Glutamatergic neuron (in vitro differentiated cells): ENCODE measurements around the gene CENPF. TPM values are rescaled to one million over a fixed set of nuclear protein-coding genes. Genes with fewer than 3 reads are reported as not detected.
"Not testable (repeated sequence)": the region's sequence is repeated elsewhere in the genome, so short reads cannot be mapped to it uniquely, and the experiment has no call there.

Source experiments
- DNase-seq: peaks from one replicate; pipeline ENCODE4 v3.0.0; 2022
- H3K27ac Mint-ChIP-seq: one replicate; pipeline ENCODE4 v1.8.0; 2020; ENCODE audit warnings: mild to moderate bottlenecking, mixed read lengths, inconsistent platforms; ENCODE audit not compliant: unreplicated experiment
- H3K27me3 Mint-ChIP-seq: one replicate; pipeline ENCODE4 v1.8.0; 2020; ENCODE audit warnings: mild to moderate bottlenecking, moderate library complexity, mixed read lengths, inconsistent platforms; ENCODE audit not compliant: unreplicated experiment
- H3K36me3 Mint-ChIP-seq: one replicate; pipeline ENCODE4 v1.8.0; 2020; ENCODE audit warnings: mild to moderate bottlenecking, mixed read lengths, inconsistent platforms; ENCODE audit not compliant: unreplicated experiment
- H3K4me1 Mint-ChIP-seq: one replicate; pipeline ENCODE4 v1.8.0; 2020; ENCODE audit warnings: mild to moderate bottlenecking, low read depth, mixed read lengths, inconsistent platforms; ENCODE audit not compliant: unreplicated experiment
- H3K4me3 Mint-ChIP-seq: one replicate; pipeline ENCODE4 v1.8.0; 2020; ENCODE audit warnings: mild to moderate bottlenecking, mixed read lengths, inconsistent platforms; ENCODE audit not compliant: unreplicated experiment
- H3K9me3 Mint-ChIP-seq: one replicate; pipeline ENCODE4 v1.8.0; 2020; ENCODE audit warnings: mild to moderate bottlenecking, moderate library complexity, mixed read lengths, inconsistent platforms; ENCODE audit not compliant: unreplicated experiment
- total RNA-seq: library from RNA; stranded (reverse); fragmentation: NEBNext Ultra II Directional; extraction: Animal tissue kit (Norgen Biotek cat#: 25700); gene quantifications from one replicate; pipeline ENCODE4 v1.2.1, GENCODE V29; 2021; ENCODE audit not compliant: unreplicated experiment
- TF ChIP-seq, protein P1 (sequence below): fragments of 200-600 bp; sonication (generic); IDR thresholded peaks from one replicate; pipeline ENCODE4 v1.5.0; 2021; ENCODE audit not compliant: partially characterized antibody, unreplicated experiment

The CENPF gene
- total RNA-seq, 1 donor from 2014 or later = 29.3 TPM

DNA sequence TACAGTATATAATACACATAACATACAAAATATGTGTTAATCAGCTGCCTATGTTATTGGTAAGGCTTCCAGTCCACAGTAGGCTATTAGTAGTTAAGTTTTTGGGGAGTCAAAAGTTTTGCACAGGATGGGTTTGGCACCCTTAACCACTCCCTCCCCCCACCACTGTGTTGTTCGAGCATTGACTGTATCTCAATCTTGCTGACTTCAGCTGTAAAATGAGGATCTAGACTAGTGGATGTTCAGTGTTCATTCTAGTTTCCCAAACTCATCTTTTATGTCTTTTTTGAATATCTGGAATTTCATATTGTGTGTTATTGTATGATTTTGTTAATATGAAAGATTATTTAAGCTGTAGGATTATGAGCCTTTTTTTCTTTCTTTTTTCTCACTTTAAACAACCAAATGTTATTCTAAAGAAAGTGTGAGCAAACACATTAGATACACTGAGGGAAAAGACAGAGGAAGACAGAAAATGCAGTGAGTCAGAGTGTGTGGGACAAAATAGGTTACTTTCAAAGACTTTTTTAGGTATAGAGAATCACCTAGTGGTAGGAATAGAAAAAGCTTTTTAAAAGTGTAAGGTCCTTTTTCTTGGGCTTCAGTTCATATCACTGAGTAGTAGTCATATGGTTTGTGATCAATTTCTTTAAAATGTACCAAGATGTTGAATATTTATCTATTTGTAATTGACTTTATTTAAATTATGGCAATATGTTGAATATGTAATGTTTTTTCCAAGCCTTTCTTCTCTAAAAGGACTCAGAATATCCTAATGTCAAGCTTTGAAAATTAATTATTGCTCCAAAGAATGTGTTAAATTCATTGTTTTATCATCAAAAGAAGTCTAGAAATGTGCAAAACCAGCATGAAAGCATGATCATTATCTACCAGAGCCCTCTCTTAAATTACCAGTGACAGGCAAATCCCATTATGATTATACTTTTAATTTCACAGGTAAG is 17.9 kb upstream of the CENPF start:
- no peak overlapping the region for H3K4me3 Mint-ChIP-seq
- TF ChIP-seq, protein P1, sequence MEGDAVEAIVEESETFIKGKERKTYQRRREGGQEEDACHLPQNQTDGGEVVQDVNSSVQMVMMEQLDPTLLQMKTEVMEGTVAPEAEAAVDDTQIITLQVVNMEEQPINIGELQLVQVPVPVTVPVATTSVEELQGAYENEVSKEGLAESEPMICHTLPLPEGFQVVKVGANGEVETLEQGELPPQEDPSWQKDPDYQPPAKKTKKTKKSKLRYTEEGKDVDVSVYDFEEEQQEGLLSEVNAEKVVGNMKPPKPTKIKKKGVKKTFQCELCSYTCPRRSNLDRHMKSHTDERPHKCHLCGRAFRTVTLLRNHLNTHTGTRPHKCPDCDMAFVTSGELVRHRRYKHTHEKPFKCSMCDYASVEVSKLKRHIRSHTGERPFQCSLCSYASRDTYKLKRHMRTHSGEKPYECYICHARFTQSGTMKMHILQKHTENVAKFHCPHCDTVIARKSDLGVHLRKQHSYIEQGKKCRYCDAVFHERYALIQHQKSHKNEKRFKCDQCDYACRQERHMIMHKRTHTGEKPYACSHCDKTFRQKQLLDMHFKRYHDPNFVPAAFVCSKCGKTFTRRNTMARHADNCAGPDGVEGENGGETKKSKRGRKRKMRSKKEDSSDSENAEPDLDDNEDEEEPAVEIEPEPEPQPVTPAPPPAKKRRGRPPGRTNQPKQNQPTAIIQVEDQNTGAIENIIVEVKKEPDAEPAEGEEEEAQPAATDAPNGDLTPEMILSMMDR = peak; percentile 55
- H3K27ac Mint-ChIP-seq = no peak overlapping the region
- DNase-seq = no peak
- peaks cover 4% of the 10 kb centered on the region for H3K4me1 Mint-ChIP-seq
- H3K36me3 Mint-ChIP-seq = no peaks in the 10 kb centered on the region
- H3K27me3 Mint-ChIP-seq = no peaks in the 10 kb centered on the region
- H3K9me3 Mint-ChIP-seq = no peaks in the 10 kb centered on the region

DNA sequence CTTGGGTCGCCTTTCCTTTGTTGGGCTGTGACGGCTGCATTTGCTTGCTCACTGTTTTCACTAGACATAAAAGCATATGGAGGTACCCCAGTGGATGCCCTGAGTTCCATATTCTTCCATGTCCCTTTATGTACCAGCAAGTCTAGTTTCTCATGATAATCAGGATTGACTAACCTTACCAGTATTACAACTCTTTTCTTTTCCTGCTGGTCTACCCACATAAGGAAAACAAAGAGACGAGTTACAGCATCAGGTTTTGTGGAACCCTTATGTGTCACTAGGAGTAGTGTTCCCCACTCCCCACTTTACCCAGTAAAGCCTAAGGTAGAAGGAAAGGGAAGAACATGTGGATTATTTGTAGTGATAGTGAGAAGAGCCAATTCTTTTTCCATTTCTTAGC is 16.4 kb upstream of the CENPF start:
- H3K9me3 Mint-ChIP-seq = no peaks in the 10 kb centered on the region

DNA sequence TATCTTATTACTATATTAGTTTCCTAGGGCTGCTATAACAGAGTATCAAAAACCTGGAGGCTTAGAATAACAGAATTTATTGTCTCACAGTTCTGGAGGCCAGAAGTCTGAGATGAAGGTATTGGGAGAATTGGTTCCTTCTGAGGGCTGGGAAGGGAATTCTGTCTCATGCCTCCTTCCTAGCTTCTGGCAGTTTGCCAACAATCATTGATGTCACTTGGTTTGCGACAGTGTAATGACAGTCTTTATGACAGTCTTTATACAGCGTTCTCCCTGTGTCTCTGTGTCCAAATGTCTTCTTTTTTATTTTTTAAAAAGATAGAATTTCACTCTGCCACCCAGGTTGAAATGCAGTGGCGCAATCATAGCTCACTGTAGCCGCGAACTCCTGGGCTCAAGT is 15.8 kb upstream of the CENPF start:
- TF ChIP-seq, protein P1 = no peak
- no peaks in the 10 kb centered on the region for H3K36me3 Mint-ChIP-seq
- no peak overlapping the region for H3K4me3 Mint-ChIP-seq
- H3K27ac Mint-ChIP-seq = no peak overlapping the region
- peaks cover under 1% of the 10 kb centered on the region for H3K4me1 Mint-ChIP-seq
- peaks cover 2% of the 10 kb centered on the region for H3K27me3 Mint-ChIP-seq
- H3K9me3 Mint-ChIP-seq = no peaks in the 10 kb centered on the region
- DNase-seq = no peak

More for the DNA sequence above, 16.4 kb upstream of the CENPF start:
- TF ChIP-seq, protein P1 = no peak
- Mint-ChIP-seq H3K27ac (no peak overlapping the region), H3K4me3 (no peak overlapping the region), H3K4me1 (peaks cover 4% of the 10 kb centered on the region), H3K36me3 (no peaks in the 10 kb centered on the region), H3K27me3 (no peaks in the 10 kb centered on the region)
- no peak for DNase-seq

DNA sequence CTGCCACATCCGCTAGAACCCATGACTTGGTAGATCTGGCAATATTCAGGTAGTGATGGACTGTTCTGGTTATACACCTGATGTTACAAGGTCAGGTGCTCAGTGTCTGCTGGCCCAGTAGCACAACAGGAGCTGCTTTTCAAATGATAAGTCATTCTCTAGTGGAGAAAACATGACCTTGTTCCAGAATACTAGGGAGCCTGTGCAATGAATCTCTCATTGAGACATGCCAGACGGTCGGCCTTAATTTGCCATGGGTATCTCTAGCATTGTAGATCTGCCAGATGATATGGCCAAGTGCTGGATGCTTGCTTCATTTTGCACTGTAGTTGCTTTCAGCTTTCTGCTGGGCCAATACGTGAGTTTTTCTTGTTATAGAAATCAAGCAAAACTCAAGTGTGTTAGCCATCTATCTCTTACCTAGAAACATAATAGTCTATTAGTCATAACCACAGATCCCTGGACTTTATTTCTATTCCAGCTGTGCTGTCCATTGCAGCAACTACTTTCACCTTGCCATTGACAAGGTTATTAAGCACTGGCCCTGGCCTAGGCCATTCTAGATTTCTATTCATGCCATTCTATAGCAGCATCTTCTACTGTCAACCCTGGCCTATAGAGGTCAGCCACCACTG is 13.9 kb upstream of the CENPF start:
- peaks cover 2% of the 10 kb centered on the region for H3K27me3 Mint-ChIP-seq
- H3K9me3 Mint-ChIP-seq = no peaks in the 10 kb centered on the region
- no peaks in the 10 kb centered on the region for H3K36me3 Mint-ChIP-seq
- H3K4me3 Mint-ChIP-seq = no peak overlapping the region
- no peaks in the 10 kb centered on the region for H3K4me1 Mint-ChIP-seq
- H3K27ac Mint-ChIP-seq = no peak overlapping the region
- TF ChIP-seq, protein P1 = no peak
- DNase-seq = no peak

DNA sequence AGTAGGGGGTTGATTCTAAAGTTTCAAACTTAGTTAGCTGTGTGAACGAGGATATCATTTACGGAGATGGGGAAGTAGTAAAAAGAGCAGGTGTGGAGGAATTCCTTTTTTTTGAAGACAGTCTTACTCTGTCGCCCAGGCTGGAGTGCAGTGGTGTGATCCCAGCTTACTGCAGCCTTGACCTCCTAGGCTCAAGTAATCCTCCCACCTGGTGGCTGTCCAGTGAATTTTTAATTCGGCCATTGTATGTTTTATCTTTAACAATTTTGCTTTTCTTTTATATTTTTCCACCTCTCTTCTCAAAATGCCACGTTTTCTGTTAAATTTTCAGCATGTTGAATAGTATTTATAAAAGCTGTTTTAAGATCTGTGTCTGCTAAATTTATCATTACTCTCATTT is 12.3 kb upstream of the CENPF start:
- no peak for DNase-seq
- Mint-ChIP-seq H3K36me3 (no peaks in the 10 kb centered on the region), H3K27me3 (peaks cover 2% of the 10 kb centered on the region), H3K27ac (no peak overlapping the region), H3K4me3 (no peak overlapping the region), H3K4me1 (no peaks in the 10 kb centered on the region), H3K9me3 (no peaks in the 10 kb centered on the region)
- TF ChIP-seq, protein P1 = peak; percentile 29

DNA sequence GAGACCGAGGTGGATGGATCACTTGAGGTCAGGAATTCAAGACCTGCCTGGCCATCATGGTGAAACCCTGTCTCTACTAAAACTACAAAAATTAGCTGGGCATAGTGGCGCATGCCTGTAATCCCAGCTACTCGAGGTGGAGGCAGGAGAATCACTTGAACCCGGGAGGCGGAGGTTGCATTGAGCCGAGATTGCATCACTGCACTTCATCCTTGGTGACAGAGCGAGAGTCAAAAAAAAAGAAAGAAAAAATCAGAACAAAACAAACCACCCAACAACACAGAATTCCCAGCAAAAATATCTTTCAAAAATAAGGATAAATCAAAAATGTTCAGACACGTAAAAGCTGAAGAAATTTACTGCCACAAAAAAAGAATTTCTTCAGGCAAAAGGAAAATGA is 11.1 kb upstream of the CENPF start:
- not testable (repeated sequence) for H3K27ac Mint-ChIP-seq, H3K36me3 Mint-ChIP-seq, DNase-seq, H3K27me3 Mint-ChIP-seq, H3K9me3 Mint-ChIP-seq, H3K4me3 Mint-ChIP-seq, H3K4me1 Mint-ChIP-seq
